GM18867 (cell line): ENCODE measurements around the gene TADA2A.

ENCODE experiments used
- ATAC-seq: cut with Tn5 transposase; IDR thresholded peaks from one replicate; pipeline ENCODE4 v1.9.1; 2021; ENCODE audit warnings: mild to moderate bottlenecking, moderate library complexity; ENCODE audit not compliant: unreplicated experiment

TADA2A gene, protein sequence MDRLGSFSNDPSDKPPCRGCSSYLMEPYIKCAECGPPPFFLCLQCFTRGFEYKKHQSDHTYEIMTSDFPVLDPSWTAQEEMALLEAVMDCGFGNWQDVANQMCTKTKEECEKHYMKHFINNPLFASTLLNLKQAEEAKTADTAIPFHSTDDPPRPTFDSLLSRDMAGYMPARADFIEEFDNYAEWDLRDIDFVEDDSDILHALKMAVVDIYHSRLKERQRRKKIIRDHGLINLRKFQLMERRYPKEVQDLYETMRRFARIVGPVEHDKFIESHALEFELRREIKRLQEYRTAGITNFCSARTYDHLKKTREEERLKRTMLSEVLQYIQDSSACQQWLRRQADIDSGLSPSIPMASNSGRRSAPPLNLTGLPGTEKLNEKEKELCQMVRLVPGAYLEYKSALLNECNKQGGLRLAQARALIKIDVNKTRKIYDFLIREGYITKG

DNA sequence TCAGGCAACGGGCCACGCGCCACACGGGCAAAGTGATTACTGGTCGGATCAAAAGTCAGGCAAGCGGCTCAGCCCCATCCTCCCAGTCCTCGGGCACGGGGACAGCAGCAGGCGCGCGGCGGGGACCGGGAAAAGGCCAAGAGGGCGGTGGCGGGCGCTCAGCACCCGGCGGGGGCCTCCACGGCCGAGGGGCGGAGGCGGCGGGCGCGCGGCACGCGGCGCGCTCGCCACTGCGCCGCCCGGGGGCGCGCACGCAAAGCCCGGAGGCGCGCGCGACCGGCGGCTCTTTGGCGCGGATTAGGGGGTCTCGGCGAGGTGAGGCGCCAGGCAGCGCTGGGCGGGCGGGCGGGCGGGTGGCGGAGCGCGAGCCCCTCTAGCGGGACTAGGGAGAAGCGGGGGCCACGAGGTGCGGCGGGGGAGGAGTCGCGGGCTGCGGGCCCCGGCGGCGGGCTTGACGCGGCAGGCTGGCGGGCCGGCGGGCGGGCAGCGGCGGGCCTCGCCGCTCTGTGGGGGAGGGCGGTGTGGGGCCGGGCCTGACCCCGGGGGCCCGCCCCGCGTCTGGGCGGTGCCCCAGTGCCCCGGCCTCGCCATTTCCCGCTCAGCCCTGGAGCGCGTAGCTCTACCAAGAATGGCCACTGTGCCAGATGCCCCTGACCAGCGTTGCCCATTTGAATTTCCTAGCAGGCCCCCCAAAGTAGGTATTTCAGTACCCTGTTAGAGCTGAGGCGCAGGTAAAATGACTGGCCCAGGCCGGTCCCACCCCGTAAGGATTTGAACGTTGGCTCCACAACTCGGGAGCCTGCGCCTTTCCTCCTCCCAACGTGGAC is at the start of gene TADA2A, which contains the start of gene ACACA:
Gene TADA2A (plus strand): TSS at position 252 of the 827 bp plus-strand sequence. CDS start 4,480 bp downstream, outside the sequence.
Gene ACACA (minus strand): TSS at position 202 of the 827 bp plus-strand sequence. CDS start 537 bp downstream, outside the sequence.
- ATAC-seq, result peak; percentile 85

DNA sequence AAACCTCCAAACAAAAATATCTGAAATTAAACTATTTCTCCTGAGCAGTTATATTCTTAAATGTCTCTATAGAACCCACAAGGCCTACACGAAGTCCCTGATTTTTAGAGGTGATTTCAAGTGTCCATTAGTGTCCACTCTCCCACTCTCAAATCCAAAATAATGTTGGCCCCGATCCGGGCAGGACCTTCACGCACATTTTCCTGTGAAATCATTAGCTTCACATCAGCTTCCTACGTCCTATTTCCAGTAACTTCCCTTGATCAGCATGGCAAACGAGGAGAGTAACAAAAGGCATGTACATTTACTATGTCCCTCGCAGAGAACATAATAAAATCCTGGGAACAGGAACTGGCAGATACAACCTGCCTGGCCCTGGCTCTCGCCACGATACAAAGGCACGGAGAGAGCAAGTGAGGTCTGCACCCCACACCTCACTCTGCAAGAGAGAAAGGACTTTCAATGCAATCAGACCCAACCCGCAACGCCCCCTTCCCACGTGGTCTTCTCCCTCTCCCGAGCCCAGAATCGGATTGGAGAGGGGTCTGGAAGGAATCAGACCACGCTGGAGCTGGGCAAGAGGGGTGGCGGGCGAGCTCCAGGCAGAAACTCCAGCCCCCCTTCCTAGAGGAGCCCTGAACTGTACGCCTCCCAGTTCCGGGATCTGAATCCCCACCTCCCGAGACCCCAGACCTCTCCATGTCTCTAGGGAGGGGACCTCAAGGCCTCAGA is 48.4 kb upstream of the TADA2A start:
- ATAC-seq, result peak; percentile 12

DNA sequence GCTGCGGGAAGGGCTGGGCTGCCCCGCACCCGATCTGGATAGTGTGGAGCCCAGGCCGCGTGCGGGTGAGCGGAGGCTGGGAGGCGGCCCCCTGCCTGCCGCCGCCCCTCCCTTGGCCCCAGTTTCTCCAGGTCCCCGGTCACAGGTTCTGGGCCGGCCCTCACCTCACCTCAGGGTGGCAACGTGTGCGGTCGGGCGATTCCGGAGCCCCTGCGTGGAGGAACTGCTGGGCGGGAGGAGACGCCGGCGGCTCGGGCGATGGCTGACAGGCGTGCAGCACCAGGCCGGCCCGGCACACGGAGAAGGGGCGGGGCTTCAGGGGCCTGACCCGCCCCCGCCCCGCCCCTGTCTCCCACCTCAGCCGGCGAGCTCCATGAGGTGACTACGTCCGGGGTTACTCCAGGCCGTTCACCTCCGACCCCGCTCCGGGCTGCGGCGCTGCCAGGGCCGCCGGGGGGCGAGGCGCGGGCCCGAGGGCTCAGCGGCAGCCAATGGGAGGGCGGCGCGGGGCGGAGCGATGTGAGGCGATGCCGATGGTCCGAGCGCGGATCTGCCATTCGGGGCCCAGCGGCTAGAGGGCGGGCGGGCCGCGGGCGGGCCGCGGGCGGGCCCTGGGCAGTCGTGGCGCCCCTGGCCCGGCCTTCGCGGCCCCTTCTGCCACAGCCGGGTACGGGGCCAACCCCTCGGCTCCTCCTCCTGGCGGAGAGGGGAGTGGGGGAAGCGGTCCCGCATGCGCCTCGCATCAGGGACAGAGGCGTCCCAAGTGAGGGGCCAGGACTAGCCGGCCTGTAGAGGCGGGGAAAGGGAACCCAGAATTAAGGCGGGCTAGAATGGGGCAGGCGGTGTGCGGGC is 47.6 kb upstream of the TADA2A start:
- peak; percentile 91 for ATAC-seq

DNA sequence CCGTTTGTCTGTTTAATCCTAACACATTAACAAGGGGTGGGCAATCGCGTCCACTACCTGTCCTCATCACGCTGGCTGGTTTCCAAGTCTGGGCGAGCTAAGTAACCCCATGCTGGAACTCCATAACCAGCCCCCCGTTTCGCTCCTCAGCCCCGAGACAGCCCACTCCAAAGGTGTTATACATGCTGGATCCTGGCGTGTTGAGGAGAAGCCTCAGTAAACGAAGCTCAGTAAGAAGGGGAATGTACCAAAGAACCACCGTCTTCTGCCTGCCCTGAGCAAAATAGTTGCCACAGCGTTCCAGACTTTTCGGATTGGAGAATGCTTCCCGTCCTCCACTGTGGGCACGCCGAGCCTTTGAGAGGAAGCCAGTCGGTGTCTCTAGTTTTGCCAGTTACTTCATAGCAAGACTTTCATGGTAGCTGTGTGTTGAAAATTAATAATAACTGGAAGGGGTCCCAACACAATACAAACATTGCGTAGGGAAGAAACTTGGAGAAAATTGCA is 47.0 kb upstream of the TADA2A start:
- ATAC-seq, result no peak

DNA sequence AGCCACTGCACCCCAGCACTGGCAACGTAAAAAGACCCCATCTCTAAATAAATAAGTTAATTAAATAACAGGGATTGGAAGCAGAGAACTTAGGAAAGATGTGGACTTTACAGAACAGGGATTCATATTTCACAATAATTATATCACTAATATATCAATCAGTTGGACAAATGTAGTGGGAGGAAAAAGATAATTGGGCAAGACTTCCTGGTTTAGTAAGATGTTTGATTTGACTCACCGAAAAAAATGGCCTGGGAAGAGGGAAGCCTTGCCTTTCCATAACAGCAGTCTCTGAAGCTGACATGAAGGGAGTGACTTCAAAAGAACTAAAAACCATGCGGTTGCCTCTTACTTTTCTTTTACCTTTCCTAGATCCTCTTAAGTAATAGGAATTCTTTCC is 46.1 kb upstream of the TADA2A start:
- ATAC-seq, result no peak

DNA sequence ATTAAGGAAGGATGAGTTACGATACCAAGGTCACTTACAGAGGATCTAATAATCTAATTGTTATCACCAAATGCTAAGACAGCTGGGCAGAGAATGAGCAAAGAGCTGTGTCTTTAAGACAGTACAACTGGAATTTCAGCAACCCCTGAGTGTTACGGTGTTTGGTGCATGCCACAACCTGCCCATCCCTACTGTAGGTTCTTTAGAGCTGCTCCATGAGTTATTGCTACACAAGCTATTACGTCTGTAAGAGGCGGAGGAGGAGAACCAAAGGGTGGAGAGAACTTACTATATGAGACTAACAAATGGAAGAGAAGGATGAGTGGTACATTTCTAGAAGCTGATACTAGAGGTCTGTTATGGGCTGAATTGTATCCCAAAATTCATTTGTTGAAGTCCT is 45.1 kb upstream of the TADA2A start:
- ATAC-seq, result no peak

DNA sequence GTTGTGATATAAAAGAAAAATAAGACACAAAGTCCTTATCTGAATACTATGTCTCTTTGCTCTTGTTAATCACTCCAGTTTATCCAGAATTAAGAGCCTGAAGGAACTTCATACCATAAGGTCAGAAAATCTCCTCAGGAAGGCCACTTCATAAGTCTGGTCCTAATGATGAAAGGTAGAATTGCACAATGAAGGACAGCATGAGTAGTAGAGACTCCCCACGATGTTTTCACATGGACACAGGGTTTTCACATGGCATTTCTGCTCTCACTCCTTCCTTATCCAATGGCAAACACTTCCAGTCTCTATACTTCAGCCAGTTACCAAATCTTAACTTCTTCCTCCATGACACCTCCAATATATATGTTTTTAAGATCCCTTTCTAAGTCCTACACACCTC is 41.1 kb upstream of the TADA2A start:
- ATAC-seq, result no peak

DNA sequence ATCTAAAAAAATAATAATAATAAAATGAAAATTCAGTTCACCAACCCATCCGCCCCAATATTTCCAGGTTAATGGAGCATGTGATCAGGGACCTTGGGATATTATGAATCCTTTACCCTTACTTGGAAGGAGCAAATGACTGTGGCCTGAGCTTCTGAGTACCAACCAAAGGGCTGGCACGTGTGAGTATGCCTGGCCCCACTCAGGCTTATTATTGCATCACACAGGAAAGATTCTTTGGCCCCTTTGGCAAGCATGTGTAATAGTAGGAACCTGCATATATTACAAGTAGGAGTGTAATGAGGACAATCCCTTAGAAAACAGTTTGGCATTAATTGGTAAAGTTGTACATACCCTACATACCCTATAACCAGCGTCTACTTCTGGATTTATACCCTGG is 38.1 kb upstream of the TADA2A start:
- ATAC-seq, result no peak

DNA sequence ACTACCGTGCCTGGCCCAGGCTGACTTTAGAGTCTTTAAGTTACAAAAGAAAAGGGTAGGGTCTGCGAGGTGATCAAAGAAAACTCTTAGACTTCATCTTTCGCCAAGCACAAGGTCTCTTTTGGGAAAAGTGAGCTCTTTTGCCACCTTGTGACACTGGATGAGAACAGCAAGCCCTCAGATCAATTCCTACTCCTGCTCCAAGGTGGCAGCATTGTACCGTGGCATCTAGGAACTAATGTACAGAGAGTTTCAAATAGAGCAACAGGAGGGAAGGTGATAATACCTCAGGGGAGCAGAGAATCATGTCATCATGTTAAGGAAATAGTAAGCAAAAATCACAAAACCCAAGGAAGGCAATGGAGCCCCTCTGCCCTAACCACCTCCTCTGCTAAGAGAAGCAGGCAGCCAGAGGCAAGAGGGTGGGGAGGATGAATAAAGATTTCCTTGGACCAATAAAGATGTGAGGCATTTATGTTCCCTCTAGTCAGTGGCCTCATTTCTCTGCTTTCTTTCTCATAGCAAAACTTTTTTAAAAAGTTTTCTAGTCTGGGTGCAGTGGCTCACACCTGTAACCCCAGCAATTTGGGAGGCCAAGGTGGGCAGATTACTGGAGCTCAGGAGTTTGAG is 33.0 kb upstream of the TADA2A start:
- ATAC-seq, result no peak

DNA sequence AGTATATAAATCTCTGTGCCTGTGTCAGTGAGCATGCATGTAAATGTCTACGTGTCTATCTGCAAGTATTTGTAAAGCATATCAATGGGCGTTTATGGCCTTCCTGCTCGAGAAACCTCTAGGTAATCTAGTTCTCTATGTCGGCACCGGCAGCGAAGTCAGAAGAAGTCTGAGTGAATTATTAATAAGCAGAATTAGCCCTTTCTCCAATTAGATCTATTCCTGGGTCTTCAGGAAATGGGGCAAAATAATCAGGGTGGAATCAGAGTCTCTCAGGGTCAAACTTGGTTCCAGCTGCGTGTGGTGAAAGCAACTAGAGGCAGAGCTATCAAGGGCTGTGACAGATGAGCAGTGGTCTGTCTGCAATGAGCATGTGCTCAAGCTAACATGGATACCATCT is 31.0 kb upstream of the TADA2A start, which contains the start of gene C17orf78:
Gene C17orf78 (plus strand): TSS at position 280 of the 400 bp plus-strand sequence. CDS start 108 bp downstream, at position 388.
- no peak for ATAC-seq

DNA sequence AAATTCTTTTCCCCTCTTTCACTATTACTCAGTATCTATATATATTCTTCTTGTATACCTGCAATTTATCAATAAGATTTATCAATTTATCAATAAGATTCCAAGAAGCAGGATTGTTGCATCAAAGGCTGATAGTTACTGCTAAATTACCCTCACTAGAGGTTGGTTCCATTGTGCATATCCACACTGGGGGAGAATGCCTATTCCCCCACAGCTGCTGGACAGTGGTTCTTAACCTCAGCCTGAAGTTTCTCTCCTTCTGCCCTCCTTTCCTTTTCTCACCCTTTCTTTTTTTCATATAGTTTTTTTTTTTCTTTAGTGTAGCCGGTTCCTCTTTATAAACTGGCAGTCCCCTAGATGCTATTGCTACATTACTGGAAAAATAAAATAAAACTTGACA is 24.6 kb upstream of the TADA2A start:
- ATAC-seq, result no peak

DNA sequence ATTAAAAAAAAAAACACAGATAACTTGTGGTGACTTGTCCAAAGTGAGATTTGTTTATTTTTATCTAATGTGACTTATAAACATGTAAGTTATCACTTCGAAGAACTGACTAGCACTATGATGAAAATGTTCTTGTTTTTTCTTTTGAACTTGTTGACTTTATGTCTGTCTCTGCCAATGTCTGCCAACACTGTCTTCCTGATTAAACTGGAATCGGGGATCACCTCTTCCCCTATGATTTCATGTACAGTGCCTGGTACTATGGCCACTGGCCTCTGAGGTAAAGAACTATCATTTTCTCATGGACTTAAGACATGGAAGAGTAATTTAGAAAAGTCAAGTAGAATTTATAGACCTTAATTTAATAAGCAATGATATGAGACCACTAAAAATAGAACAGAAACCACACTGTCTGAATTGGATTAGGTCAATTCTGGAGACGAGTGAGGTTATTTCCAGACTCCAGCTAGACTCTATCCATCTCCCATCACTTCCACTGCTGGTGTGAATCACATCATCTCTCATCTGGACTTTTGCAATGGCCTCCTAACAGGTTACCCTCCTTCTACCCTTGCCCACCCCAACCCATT is 22.0 kb upstream of the TADA2A start:
- ATAC-seq, result no peak

DNA sequence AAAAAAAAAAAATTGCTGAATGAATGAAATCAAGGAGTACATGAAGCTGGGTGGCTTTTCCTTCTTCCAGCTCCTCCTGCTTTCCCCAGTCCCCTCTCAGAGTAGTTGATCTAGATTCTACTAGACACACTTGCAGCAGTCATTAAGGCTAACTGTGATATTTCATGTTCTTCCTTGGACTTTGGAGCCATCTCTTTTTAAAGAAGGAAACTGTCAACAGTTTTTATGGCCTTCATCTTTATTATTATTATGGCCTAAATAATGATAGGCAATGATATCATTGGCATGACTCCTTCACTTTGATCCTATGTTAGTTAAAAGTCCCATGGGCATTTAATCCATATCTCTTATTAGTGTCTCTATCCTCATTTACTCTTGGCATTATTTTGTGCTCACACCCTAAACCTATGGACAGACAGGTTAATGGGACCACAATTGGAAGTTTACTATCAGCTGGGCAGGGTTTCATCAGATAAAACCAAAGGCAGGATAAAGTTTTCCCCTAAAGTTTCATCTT is 21.2 kb upstream of the TADA2A start:
- ATAC-seq, result no peak

DNA sequence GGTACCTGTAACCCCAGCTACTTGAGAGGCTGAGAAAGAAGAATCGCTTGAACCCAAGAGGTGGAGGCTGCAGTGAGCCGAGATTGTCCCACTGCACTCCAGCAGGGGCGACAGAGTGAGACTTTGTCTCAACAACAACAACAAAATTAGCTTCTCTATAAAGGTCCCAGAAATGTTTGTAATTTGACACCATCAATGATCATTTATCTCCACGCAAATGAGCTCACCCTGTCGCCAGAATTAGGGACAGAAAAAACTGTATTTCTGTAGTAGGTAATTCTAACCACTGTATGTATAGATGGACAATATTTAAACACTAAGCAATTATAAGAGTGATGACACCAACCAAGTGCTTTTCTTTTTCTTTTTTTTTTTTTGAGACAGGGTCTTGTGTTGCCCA is 20.2 kb upstream of the TADA2A start:
- no peak for ATAC-seq

DNA sequence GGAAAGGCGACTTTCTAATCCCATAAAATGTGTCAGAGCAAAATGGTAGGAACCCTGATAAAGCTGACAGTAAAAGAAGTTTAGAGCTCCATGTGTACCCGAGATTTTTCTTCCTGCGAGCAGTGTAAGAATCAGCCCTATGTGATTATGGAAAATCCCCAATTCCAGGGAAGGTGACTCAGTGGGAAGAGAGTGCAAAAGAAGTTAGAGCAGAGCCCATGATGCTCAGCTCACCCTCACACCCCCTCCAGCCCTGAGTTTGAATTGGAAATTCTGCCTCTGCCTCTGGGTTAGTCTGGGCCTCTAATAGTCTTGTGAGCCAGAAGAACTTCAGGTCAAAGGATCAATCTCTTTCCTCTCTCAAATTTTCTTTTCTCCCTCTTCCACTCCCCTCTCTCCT is 18.4 kb upstream of the TADA2A start:
- ATAC-seq, result no peak

DNA sequence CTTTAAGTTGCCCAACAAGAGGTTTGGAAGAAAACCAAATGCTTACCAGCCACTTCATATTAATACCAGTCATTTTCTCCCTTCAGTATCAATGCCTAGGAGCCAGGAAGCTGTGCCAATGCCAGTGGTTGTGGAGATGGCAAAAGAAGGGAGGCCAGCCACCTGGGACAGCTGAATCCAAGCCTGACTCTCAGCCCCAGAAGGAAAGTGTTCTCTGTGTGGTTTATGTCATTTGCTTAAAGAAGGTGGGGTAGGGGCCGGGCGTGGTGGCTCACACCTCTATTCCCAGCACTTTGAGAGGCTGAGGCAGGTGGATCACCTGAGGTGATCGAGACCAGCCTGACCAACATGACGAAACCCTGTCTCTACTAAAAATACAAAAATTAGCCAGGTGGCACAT is 17.5 kb upstream of the TADA2A start:
- ATAC-seq, result no peak

DNA sequence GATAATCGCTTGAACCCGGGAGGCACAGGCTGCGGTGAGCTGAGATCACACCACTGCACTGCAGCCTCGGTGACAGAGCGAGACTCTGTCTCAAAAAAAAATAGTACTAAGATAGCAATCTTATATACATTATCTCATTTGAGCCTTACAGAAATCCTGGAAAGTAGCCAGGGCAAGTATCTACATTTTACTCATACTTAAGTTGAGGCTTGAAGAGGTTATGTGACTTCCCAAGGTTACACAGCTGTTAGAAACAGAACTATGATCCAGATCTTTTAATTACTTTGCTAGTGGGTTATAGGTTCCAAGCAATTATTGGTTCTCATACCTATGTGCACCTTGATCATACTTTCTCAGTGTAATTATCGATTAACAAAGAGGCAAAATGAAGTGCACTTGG is 15.5 kb upstream of the TADA2A start:
- ATAC-seq, result no peak

DNA sequence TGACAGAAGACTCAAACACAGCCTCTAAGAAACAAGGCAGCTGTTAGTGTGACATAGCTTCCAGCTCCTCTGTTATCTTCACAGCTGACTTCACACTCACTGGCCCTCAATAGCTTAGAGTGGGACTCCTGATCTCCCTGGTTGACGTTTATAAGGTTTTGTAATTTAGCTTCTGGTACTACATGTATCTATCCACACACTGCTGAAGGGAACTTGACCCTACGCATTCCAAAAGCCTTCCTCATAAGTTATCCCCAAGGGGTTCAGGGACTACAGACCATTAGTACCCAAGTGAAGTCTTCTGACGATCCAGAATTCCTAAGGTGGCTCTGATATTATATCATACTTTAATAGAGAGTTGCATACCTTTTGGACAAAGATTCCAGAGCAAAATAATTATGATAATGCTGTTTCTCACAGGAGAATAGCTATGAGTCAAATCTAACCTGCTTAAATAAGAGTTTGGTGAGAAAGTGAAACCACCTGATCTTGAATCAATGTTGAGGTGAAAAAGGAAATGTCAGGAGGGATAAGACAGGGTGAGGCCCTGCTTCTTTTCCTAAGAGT is 14.6 kb upstream of the TADA2A start:
- ATAC-seq, result peak; percentile 51

DNA sequence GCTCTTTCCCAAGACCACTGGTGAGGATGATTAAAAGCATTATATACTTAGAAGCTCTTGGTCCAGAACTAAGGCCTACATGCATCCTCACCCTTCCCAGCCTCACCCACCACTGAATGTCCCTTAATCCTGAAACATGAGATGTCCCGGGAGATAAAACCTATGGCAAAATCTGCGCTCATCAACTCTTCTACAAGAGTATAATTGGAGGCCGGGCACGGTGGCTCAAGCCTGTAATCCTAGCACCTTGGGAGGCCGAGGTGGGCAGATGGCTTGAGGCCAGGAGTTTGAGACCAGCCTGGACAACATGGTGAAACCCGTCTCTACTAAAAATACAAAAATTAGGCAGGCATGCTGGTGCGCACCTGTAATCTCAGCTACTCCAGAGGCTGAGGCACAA is 13.3 kb upstream of the TADA2A start:
- no peak for ATAC-seq
